Type B pancreatic cell (in vitro differentiated cells): Measurements from ENCODE around the gene PACSIN2. TPM values are rescaled to one million over a fixed set of nuclear protein-coding genes. Genes with fewer than 3 reads are reported as not detected.
"Not testable (repeated sequence)": the region's sequence is repeated elsewhere in the genome, so short reads cannot be mapped to it uniquely, and the experiment has no call there.

Experiments
- DNase-seq: peaks from one replicate; pipeline ENCODE4 v3.0.0; 2021; ENCODE audit warnings: mixed read lengths; ENCODE audit not compliant: unreplicated experiment; ENCODE audit errors: extremely low spot score
- H3K27ac Mint-ChIP-seq: 2 replicates; pipeline ENCODE4 v1.8.0; 2021; ENCODE audit warnings: mild to moderate bottlenecking, mixed read lengths
- H3K27me3 Mint-ChIP-seq: 2 replicates; pipeline ENCODE4 v1.8.0; 2021; ENCODE audit warnings: mixed read lengths
- H3K36me3 Mint-ChIP-seq: 2 replicates; pipeline ENCODE4 v1.8.0; 2021; ENCODE audit warnings: mixed read lengths
- H3K4me1 Mint-ChIP-seq: one replicate; pipeline ENCODE4 v1.8.0; 2021; ENCODE audit warnings: mixed read lengths; ENCODE audit not compliant: unreplicated experiment
- H3K4me3 Mint-ChIP-seq: 2 replicates; pipeline ENCODE4 v1.8.0; 2021; ENCODE audit warnings: mild to moderate bottlenecking, mixed read lengths
- H3K9me3 Mint-ChIP-seq: 2 replicates; pipeline ENCODE4 v1.8.0; 2021; ENCODE audit warnings: mixed read lengths
- total RNA-seq: library from RNA; stranded (reverse); gene quantifications from 2 replicates; pipeline ENCODE4 v1.2.1, GENCODE V29; 2021; ENCODE audit warnings: low replicate concordance
- TF ChIP-seq, protein P1 (sequence below): fragments of 200-600 bp; sonication (generic); conservative IDR thresholded peaks from 2 replicates; pipeline ENCODE4 v1.5.0; 2021; ENCODE audit warnings: antibody characterized with exemption, mild to moderate bottlenecking

Gene PACSIN2
- total RNA-seq, 1 donor from 2014 or later: 53.4 TPM

DNA sequence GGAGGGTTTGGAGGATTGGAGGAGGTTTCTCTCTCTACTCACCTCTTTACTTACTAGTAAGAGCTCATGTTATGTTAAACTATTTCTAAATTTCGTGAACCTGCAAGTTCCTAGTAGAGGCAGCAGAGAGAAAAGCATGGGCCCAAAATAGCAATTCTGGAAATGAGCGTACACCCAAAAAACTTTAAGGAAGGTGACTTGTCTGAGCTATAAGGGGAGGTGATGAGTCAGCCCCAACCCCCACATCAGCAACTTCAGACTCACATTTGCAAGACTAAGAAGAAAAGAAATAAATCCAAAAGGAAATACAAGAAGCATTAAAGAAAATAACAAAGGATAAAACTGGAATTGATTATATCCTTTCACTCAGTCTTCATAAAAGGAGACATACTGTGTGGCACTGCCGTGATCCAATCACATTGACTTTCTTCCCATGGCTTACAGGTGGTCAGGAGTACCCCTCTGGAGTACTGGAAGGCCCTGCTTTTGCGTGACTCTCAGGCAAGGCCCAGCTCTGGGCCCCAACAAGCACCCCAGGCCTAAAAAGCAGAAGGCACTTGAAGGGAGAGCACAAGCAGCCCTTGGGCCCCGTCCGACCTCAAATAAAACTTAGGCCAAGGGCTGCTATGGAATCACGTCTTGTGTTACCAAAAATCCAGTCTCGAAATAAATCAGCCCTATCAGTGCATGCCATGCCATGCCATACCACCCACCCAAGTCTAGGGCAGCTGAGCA is 14.3 kb downstream of the PACSIN2 start:
- Mint-ChIP-seq H3K4me1 (peaks cover 54% of the 10 kb centered on the region), H3K4me3 (no peak overlapping the region), H3K27me3 (no peaks in the 10 kb centered on the region), H3K9me3 (peaks cover 4% of the 10 kb centered on the region), H3K36me3 (peaks cover 21% of the 10 kb centered on the region), H3K27ac (no peak overlapping the region)
- DNase-seq: no peak
- TF ChIP-seq, protein P1, sequence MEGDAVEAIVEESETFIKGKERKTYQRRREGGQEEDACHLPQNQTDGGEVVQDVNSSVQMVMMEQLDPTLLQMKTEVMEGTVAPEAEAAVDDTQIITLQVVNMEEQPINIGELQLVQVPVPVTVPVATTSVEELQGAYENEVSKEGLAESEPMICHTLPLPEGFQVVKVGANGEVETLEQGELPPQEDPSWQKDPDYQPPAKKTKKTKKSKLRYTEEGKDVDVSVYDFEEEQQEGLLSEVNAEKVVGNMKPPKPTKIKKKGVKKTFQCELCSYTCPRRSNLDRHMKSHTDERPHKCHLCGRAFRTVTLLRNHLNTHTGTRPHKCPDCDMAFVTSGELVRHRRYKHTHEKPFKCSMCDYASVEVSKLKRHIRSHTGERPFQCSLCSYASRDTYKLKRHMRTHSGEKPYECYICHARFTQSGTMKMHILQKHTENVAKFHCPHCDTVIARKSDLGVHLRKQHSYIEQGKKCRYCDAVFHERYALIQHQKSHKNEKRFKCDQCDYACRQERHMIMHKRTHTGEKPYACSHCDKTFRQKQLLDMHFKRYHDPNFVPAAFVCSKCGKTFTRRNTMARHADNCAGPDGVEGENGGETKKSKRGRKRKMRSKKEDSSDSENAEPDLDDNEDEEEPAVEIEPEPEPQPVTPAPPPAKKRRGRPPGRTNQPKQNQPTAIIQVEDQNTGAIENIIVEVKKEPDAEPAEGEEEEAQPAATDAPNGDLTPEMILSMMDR: no peak

DNA sequence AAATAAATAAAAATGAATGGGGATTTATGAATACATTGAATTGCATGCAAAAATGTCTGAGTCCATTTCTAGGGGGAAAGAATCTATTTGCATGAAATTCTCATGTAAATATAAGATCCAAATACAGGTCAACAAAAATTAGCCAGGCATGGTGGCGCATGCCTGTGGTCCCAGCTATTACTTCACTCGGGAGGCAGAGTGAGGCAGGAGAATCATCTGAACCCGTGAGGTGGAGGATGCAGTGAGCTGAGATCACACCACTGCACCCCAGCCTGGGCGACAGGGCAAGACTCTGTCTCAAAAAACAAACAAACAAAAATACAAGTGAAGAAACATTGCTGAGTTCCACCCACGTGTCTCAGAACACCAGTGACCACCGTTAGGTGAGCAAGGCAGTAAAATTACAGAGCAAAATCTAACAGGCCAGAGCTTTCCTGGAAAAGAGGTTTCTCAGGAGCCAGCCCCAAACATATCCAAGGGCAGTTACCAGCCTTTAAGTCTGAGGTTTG is 17.3 kb downstream of the PACSIN2 start:
- no peak overlapping the region for H3K27ac Mint-ChIP-seq
- TF ChIP-seq, protein P1: no peak
- H3K9me3 Mint-ChIP-seq: no peaks in the 10 kb centered on the region
- H3K4me1 Mint-ChIP-seq: peaks cover 45% of the 10 kb centered on the region
- no peak for DNase-seq
- H3K36me3 Mint-ChIP-seq: peaks cover 23% of the 10 kb centered on the region
- H3K27me3 Mint-ChIP-seq: no peaks in the 10 kb centered on the region
- no peak overlapping the region for H3K4me3 Mint-ChIP-seq

DNA sequence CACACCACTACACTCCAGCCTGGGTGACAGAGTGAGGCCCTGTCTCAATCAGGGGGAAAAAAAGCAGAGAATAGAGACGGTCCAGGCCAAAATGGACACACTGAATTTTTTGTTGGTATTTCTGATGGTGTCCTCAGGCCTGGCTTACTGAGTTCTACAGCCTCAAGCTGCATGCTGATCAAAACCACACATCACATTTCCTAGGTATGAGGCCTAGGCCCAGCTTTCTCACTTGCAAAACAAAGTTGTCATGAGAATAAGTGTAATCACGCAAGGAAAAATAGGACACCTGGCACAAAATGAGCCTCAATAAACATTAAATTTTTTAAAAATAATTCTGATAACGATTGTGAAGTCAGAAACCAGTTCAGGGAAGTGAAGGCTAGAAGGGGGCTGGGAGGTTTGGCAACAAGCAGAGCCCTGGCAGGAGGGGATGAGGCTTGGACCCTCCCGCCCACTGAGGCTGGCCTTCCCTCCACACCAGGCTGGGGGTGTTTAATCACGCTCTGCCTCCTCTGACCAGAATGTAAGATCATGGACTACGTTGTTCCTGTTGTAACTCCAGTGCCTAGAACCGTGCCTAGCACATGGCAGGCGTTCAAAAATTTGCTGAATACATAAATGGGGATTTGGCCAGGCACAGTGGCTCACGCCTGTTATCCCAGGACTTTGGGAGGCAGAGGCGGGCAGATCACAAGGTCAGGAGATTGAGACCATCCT is 18.1 kb downstream of the PACSIN2 start:
- DNase-seq: no peak
- H3K4me1 Mint-ChIP-seq: peaks cover 37% of the 10 kb centered on the region
- TF ChIP-seq, protein P1: no peak
- H3K4me3 Mint-ChIP-seq: no peak overlapping the region
- peak overlapping the region; percentile 73 for H3K27ac Mint-ChIP-seq
- H3K27me3 Mint-ChIP-seq: no peaks in the 10 kb centered on the region
- peaks cover 18% of the 10 kb centered on the region for H3K36me3 Mint-ChIP-seq
- H3K9me3 Mint-ChIP-seq: no peaks in the 10 kb centered on the region

DNA sequence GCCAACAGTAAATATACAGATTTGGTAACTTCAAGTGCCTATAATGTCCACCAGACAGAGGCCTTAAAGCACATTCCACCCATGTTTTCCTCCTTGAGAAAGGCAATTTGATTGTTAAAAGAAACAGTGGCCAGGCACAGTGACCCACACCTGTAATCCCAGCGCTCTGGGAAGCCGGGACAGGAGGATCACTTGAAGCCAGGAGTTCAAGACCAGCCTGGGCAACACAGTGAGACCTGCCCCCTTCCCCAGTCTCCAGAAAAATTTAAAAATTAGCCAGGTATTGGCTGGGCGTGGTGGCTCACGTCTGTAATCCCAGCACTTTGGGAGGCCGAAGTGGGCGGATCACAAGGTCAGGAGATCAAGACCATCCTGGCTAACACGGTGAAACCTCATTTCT is 19.3 kb downstream of the PACSIN2 start:
- H3K4me3 Mint-ChIP-seq, H3K27me3 Mint-ChIP-seq, DNase-seq, H3K9me3 Mint-ChIP-seq: not testable (repeated sequence)
- Mint-ChIP-seq H3K36me3 (peaks cover 18% of the 10 kb centered on the region), H3K27ac (peak overlapping the region; percentile 98), H3K4me1 (peaks cover 34% of the 10 kb centered on the region)

DNA sequence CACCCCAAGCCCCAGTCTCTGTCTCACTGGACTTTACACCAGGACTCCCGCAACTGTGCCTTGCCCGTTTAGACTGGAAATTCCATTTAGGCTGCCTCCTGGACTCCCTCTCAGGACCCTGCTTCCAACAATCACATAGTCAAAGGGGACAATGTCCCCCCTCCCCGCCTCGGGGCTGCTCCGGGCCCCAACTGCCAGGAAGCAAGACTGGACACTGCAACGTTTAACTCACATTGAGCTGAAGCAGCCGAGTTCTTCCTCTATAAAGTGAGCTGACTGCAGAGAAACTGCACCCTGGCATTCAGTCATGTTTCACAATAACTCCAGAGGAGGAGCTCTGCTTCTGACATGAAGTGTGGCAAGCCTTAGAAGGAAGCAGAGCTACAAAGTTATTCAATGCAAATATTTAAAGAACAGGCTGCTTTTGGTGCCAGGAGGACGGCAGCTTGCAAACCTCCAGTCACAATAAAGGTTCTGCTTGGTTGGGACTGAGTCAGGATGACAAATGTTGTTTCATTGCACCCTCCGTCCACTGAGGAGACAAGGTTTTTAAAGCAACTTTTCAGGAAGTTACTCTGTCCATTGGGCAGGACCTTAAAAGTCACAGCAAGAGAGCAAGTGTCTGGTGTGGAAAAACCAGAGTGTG is 19.9 kb downstream of the PACSIN2 start:
- H3K4me3 Mint-ChIP-seq: peak overlapping the region; percentile 81
- no peaks in the 10 kb centered on the region for H3K27me3 Mint-ChIP-seq
- no peaks in the 10 kb centered on the region for H3K9me3 Mint-ChIP-seq
- H3K4me1 Mint-ChIP-seq: peaks cover 40% of the 10 kb centered on the region
- H3K36me3 Mint-ChIP-seq: peaks cover 18% of the 10 kb centered on the region
- peak overlapping the region; percentile 98 for H3K27ac Mint-ChIP-seq
- TF ChIP-seq, protein P1: no peak
- DNase-seq: no peak
